ENCODE results near the gene GRM1. TPM values are rescaled to one million over a fixed set of nuclear protein-coding genes. Genes with fewer than 3 reads are reported as not detected.
A peak's percentile ranks its signal among the peaks of the same experiment; 100 is the strongest.

The GRM1 gene
- total RNA-seq, 1 donor from 2014 or later, result 6.7 TPM

DNA sequence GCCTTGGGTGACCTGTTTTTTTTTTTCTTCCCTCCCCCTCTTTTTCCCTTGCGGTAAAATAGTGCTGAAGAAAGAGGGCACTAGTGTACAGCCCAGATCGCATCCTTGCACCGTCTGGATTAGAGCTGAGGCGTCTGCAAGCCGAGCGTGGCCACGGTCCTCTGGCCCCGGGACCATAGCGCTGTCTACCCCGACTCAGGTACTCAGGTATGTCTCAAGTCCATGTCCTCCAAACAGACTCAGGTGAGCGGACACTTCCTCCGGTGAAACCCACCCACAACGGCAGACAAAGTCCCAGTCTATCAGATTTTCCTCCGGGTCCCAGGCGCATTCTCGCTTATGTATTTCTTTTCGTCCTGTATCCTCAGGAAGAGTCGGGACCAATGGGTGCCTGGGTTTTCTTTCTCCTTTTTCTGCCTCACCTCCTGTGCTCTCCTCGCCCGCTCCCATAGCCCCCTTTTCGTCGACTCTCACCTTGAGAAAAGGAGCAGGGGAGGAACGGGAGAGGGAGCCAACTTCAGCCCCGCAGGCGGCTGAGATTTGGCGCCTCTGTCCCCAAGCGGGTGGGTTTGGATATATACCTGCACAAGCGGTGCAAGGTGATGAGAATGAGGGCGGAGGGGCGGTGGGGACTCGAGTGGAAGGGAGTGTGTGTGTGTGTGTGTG lies 1.1 kb upstream of the GRM1 start:
- no peak overlapping the region for H3K4me3 ChIP-seq
- intact Hi-C loops (cut with micrococcal nuclease), result no loop called here
- TF ChIP-seq CTCF (IDR thresholded peaks at IDR 0.05; ENCODE audit: borderline replicate concordance), result no peak

GRCh38 chr6:146028252-146028795 lies 538 bp upstream of the GRM1 start:
- Histone ChIP-seq H3K27me3 (ENCODE audit: low read depth) (peaks cover 78% of the 10 kb centered on the region), H3K27ac (replicated peaks) (no peak overlapping the region), H3K4me1 (peaks cover 5% of the 10 kb centered on the region), H3K9me3 (replicated peaks) (no peaks in the 10 kb centered on the region), H3K36me3 (no peaks in the 10 kb centered on the region), H3K4me3 (peak overlapping the region; percentile 36)
- intact Hi-C loops (cut with micrococcal nuclease), result no loop called here
- peak; percentile 48 for DNase-seq
- no peak for TF ChIP-seq CTCF (IDR thresholded peaks at IDR 0.05; ENCODE audit: borderline replicate concordance)

More for the DNA sequence above, 1.1 kb upstream of the GRM1 start:
- peaks cover 5% of the 10 kb centered on the region for H3K4me1 ChIP-seq
- H3K27ac ChIP-seq (replicated peaks), result no peak overlapping the region
- H3K9me3 ChIP-seq (replicated peaks), result no peaks in the 10 kb centered on the region
- no peak for DNase-seq
- no peaks in the 10 kb centered on the region for H3K36me3 ChIP-seq
- peaks cover 78% of the 10 kb centered on the region for H3K27me3 ChIP-seq (ENCODE audit: low read depth)

DNA sequence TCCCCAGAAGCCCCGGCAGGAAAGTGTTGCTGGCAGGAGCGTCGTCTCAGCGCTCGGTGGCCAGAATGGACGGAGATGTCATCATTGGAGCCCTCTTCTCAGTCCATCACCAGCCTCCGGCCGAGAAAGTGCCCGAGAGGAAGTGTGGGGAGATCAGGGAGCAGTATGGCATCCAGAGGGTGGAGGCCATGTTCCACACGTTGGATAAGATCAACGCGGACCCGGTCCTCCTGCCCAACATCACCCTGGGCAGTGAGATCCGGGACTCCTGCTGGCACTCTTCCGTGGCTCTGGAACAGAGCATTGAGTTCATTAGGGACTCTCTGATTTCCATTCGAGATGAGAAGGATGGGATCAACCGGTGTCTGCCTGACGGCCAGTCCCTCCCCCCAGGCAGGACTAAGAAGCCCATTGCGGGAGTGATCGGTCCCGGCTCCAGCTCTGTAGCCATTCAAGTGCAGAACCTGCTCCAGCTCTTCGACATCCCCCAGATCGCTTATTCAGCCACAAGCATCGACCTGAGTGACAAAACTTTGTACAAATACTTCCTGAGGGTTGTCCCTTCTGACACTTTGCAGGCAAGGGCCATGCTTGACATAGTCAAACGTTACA lies 817 bp downstream of the GRM1 start:
- TF ChIP-seq CTCF (IDR thresholded peaks at IDR 0.05; ENCODE audit: borderline replicate concordance), result no peak
- DNase-seq, result no peak
- no peak overlapping the region for H3K4me3 ChIP-seq
- H3K27ac ChIP-seq (replicated peaks), result no peak overlapping the region
- intact Hi-C loops (cut with micrococcal nuclease), result no loop called here
- H3K9me3 ChIP-seq (replicated peaks), result no peaks in the 10 kb centered on the region
- peaks cover 5% of the 10 kb centered on the region for H3K4me1 ChIP-seq
- no peaks in the 10 kb centered on the region for H3K36me3 ChIP-seq
- H3K27me3 ChIP-seq (ENCODE audit: low read depth), result peaks cover 74% of the 10 kb centered on the region

GRCh38 chr6:146032387-146032786 lies 3.5 kb downstream of the GRM1 start:
- peaks cover 51% of the 10 kb centered on the region for H3K27me3 ChIP-seq (ENCODE audit: low read depth)
- H3K4me1 ChIP-seq, result peaks cover 5% of the 10 kb centered on the region
- no peak for TF ChIP-seq CTCF (IDR thresholded peaks at IDR 0.05; ENCODE audit: borderline replicate concordance)
- no peaks in the 10 kb centered on the region for H3K9me3 ChIP-seq (replicated peaks)
- intact Hi-C loops (cut with micrococcal nuclease), result no loop called here
- no peak overlapping the region for H3K27ac ChIP-seq (replicated peaks)
- no peak for DNase-seq
- H3K4me3 ChIP-seq, result no peak overlapping the region
- H3K36me3 ChIP-seq, result no peaks in the 10 kb centered on the region

DNA sequence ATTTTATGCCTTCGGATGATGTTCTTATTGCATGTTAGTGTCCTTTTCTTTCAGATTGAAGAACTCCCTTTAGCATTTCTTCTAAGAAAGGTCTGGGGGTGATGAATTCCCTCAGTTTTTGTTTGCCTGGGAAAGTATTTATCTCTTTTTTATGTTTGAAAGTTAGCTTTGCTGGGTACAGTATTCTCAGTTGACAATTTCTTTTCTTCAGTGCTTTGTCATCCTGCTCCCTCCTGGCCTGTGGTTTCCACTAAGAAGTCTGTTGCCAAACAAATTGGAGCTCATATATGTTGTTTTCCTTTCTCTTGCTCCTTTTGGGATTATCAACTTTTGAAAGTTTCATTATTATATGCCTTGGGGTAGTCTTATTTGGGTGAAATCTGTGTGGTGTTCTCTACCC lies 11.5 kb downstream of the GRM1 start:
- H3K9me3 ChIP-seq (replicated peaks), result peaks cover 33% of the 10 kb centered on the region
- no peak overlapping the region for H3K4me3 ChIP-seq
- H3K4me1 ChIP-seq, result no peaks in the 10 kb centered on the region
- H3K36me3 ChIP-seq, result no peaks in the 10 kb centered on the region
- H3K27me3 ChIP-seq (ENCODE audit: low read depth), result peaks cover 14% of the 10 kb centered on the region
- no peak for DNase-seq
- intact Hi-C loops (cut with micrococcal nuclease), result no loop called here
- H3K27ac ChIP-seq (replicated peaks), result no peak overlapping the region
- TF ChIP-seq CTCF (IDR thresholded peaks at IDR 0.05; ENCODE audit: borderline replicate concordance), result no peak
